H1 (cell line): ENCODE measurements around the gene SLC35F3.

Experiments used
- BCL11A ChIP-seq, 2 experiments: IDR thresholded peaks; one replicate each; pipeline ENCODE4 v1.6.1; 2011; ENCODE audit warnings: low read depth in 2 of 2, low read length in 2 of 2, mild to moderate bottlenecking in 2 of 2
- BRCA1 ChIP-seq: IDR thresholded peaks from 2 replicates; pipeline ENCODE4 v1.6.1; 2012; ENCODE audit warnings: low read depth, low read length, improper control_type of control experiment
- EGR1 ChIP-seq: IDR thresholded peaks from 2 replicates; pipeline ENCODE4 v1.6.1; 2011; ENCODE audit warnings: low read depth, low read length, borderline replicate concordance
- EP300 ChIP-seq, 2 experiments: IDR thresholded peaks; 1 replicate in 1 of 2; 2 replicates in 1 of 2; pipeline ENCODE4 v1.6.1; 2011 to 2012; ENCODE audit warnings: low read depth in 2 of 2, low read length in 2 of 2, mild to moderate bottlenecking in 2 of 2, borderline replicate concordance in 1 of 2, inconsistent platforms in 1 of 2, moderate library complexity in 1 of 2
- POLR2A ChIP-seq, 2 experiments: IDR thresholded peaks; 1 replicate in 1 of 2; 2 replicates in 1 of 2; pipeline ENCODE4 v1.6.1; 2011; ENCODE audit warnings: low read depth in 2 of 2, low read length in 2 of 2, mild to moderate bottlenecking in 2 of 2; ENCODE audit errors: control extremely low read depth in 1 of 2
- POLR2AphosphoS5 ChIP-seq: IDR thresholded peaks from 2 replicates; pipeline ENCODE4 v1.6.1; 2011; ENCODE audit warnings: low read depth, low read length
- SP1 ChIP-seq: IDR thresholded peaks from 2 replicates; pipeline ENCODE4 v1.6.1; 2011; ENCODE audit warnings: low read depth, low read length
- TAF1 ChIP-seq: IDR thresholded peaks from 2 replicates; pipeline ENCODE4 v1.6.1; 2011; ENCODE audit warnings: mild to moderate bottlenecking, low read depth, low read length
- USF2 ChIP-seq: IDR thresholded peaks from 2 replicates; pipeline ENCODE4 v1.6.1; 2011; ENCODE audit warnings: low read length, improper control_type of control experiment
- TF ChIP-seq, protein P1 (sequence below), 3 experiments: IDR thresholded peaks; 1 replicate in 2 of 3; 2 replicates in 1 of 3; pipeline versions ENCODE4 v1.5.1 to v1.6.1; 2011; ENCODE audit warnings: low read length in 3 of 3, mild to moderate bottlenecking in 3 of 3, inconsistent platforms in 2 of 3, low read depth in 1 of 3, moderate library complexity in 1 of 3; ENCODE audit not compliant: insufficient read depth in 1 of 3; ENCODE audit errors: control extremely low read depth in 1 of 3

DNA sequence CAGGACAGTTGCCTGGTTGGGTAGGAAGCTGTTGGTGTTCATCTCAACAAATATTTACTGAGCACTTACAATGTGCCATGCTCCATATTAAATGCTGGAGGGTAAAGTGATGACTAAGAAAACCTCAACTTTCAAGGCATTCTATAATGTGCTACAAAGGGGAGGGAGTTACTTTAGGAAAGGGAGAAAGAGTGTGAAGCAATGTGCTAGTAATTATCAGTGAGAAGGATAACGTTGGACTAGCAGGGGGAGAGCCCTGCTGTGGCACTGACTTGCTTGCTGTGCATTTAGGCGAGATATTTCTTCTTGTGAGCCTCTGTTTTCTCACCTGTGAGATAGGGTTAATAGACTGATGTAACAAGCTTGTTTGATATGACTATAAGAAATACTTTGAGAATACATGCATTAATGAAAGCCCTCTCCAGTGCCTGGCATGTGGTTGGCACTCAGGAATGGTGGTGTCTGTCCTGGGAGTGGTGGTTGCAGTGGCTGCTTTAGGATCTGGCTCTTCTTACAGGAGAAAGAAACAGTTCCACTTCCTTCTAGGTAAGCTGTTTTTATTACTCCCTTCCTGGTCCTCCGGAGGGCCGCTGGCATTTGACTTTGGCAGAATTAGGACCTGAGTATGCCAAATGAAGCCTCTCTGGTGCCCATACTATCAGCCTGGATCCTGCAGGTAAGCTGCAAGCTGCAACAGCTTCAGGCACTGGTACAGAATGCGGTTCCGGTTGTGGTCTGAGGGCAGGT, 357.7 kb downstream of the SLC35F3 start:
- TF ChIP-seq BRCA1 = no peak
- no peak for TF ChIP-seq EP300 (IDR thresholded peaks at IDR 0.05; ENCODE audit: borderline replicate concordance in 1 of 2, low read depth in 2 of 2, low read length in 2 of 2)
- TF ChIP-seq TAF1 = no peak
- no peak for TF ChIP-seq USF2
- no peak for TF ChIP-seq EGR1
- TF ChIP-seq, protein P1, sequence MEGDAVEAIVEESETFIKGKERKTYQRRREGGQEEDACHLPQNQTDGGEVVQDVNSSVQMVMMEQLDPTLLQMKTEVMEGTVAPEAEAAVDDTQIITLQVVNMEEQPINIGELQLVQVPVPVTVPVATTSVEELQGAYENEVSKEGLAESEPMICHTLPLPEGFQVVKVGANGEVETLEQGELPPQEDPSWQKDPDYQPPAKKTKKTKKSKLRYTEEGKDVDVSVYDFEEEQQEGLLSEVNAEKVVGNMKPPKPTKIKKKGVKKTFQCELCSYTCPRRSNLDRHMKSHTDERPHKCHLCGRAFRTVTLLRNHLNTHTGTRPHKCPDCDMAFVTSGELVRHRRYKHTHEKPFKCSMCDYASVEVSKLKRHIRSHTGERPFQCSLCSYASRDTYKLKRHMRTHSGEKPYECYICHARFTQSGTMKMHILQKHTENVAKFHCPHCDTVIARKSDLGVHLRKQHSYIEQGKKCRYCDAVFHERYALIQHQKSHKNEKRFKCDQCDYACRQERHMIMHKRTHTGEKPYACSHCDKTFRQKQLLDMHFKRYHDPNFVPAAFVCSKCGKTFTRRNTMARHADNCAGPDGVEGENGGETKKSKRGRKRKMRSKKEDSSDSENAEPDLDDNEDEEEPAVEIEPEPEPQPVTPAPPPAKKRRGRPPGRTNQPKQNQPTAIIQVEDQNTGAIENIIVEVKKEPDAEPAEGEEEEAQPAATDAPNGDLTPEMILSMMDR (IDR thresholded peaks at IDR 0.05; ENCODE audit: control extremely low read depth in 1 of 3, insufficient read depth in 1 of 3, low read depth in 1 of 3, low read length in 3 of 3) = no peak
- TF ChIP-seq POLR2AphosphoS5 = no peak
- no peak for TF ChIP-seq POLR2A (IDR thresholded peaks at IDR 0.05; ENCODE audit: control extremely low read depth in 1 of 2, low read depth in 2 of 2, low read length in 2 of 2)
- no peak for TF ChIP-seq SP1
- no peak for TF ChIP-seq BCL11A (IDR thresholded peaks at IDR 0.05; ENCODE audit: low read depth in 2 of 2, low read length in 2 of 2)
